ENCODE measurements around the gene RASD1. TPM values are rescaled to one million over a fixed set of nuclear protein-coding genes. Genes with fewer than 3 reads are reported as not detected.

The RASD1 gene
- total RNA-seq, 4 donors from 2014 or later: 23.5 to 83.8 (median 61.3) TPM

DNA sequence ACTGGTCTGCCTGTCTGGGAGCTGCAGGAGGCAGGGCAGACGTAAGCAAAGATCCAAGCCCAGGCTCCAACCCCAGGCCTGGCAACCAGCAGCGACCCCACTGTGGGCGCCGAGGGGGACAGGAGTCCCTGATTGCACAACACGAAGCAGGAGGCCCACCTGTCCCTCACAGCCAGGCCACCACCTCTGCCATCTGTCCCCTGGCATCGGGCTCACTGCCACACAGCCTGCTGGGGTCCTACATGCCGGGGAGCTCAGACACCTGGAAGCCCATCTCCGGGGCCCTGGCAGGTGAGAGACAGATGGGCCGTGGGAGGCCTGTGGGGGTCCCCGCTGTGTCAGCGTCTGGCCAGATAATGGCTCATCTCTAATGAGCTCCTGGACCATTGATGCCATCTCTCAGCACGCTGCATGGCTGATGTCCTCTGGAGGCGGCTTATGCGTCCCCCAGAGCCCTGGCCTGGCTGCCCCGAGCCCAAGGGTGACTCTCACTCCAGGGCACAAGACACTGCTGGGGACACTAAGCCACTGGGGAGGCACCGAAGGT, 11.3 kb upstream of the RASD1 start:
- no peak for DNase-seq
- Histone ChIP-seq H3K4me1 (peaks cover 0 to 12% (median 7%) of the 10 kb centered on the region in 4 donors), H3K27ac (no peak overlapping the region), H3K4me3 (no peak overlapping the region), H3K36me3 (no peaks in the 10 kb centered on the region), H3K27me3 (no peaks in the 10 kb centered on the region), H3K9me3 (no peaks in the 10 kb centered on the region)
- in situ Hi-C loops (cut with MboI; ENCODE audit: low pct_ligation_motif_present in 1 of 4, low pct_unique_long_range_greater_than_20kb in 1 of 4, low sequenced_read_pairs in 3 of 4) (loop anchor here in 2 of 4 donors (10.0 kb wide), 2 partner anchors 137 to 153 kb away; no protein-coding TSS in a partner anchor), intact Hi-C loops (cut with DNase I; ENCODE audit: low total_unique reads) (no loop called here)
- WGBS, 2 donors (ENCODE audit: low coverage in 1 of 2): 76 to 85% methylated on average over 5 to 16 of the region's 16 CpGs
- TF ChIP-seq EP300 (IDR thresholded peaks at IDR 0.05; ENCODE audit: low read depth) (no peak), POLR2A (IDR thresholded peaks at IDR 0.05) (no peak), POLR2AphosphoS5 (IDR thresholded peaks at IDR 0.05) (no peak)
- TF ChIP-seq, protein P1, sequence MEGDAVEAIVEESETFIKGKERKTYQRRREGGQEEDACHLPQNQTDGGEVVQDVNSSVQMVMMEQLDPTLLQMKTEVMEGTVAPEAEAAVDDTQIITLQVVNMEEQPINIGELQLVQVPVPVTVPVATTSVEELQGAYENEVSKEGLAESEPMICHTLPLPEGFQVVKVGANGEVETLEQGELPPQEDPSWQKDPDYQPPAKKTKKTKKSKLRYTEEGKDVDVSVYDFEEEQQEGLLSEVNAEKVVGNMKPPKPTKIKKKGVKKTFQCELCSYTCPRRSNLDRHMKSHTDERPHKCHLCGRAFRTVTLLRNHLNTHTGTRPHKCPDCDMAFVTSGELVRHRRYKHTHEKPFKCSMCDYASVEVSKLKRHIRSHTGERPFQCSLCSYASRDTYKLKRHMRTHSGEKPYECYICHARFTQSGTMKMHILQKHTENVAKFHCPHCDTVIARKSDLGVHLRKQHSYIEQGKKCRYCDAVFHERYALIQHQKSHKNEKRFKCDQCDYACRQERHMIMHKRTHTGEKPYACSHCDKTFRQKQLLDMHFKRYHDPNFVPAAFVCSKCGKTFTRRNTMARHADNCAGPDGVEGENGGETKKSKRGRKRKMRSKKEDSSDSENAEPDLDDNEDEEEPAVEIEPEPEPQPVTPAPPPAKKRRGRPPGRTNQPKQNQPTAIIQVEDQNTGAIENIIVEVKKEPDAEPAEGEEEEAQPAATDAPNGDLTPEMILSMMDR (IDR thresholded peaks at IDR 0.05): no peak

DNA sequence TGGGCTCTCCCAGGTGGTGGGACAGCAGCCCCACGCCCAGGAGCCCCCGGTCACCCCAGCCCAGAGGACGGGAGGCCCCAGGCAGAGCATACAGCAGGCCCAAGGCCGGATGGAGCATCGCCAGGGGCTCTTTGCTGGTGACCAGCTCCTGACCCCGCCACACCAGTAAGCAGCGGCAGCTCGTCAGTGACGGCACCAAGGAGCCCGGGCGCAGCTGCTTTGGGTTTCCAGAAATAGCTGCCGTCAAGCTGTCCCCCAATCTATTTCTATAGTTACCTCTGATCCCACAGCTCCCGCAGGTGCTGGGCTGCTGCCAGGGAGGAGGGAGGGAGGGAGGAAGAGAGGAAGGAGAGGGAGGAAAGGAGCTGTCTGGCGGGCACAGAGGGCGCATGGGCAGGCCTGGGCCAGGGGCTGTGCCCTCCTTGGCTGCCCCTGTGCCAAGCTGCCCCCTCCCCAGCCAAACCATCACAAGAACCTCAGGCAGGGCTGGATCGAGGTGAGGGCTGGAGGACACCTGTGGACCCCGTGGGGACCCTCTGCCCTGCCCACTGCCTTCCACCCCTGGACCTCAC, 10.8 kb upstream of the RASD1 start:
- no peaks in the 10 kb centered on the region for H3K27me3 ChIP-seq
- intact Hi-C loops (cut with DNase I; ENCODE audit: low total_unique reads): no loop called here
- no peak overlapping the region for H3K4me3 ChIP-seq
- H3K36me3 ChIP-seq: no peaks in the 10 kb centered on the region
- DNase-seq: no peak
- H3K27ac ChIP-seq: peak overlapping the region in 1 of 4 donors; percentile 35
- in situ Hi-C loops (cut with MboI; ENCODE audit: low pct_ligation_motif_present in 1 of 4, low pct_unique_long_range_greater_than_20kb in 1 of 4, low sequenced_read_pairs in 3 of 4): loop anchor here in 2 of 4 donors (10.0 kb wide), 2 partner anchors 138 to 152 kb away; no protein-coding TSS in a partner anchor
- 52% methylated on average over 4 of the region's 17 CpGs; no CpG with 5 or more reads in 1 of the 2 donors for WGBS, 2 donors (ENCODE audit: low coverage in 1 of 2)
- H3K4me1 ChIP-seq: peaks cover 0 to 12% (median 7%) of the 10 kb centered on the region in 4 donors
- TF ChIP-seq POLR2AphosphoS5 (IDR thresholded peaks at IDR 0.05): no peak
- TF ChIP-seq EP300 (IDR thresholded peaks at IDR 0.05; ENCODE audit: low read depth): no peak
- TF ChIP-seq, protein P1 (IDR thresholded peaks at IDR 0.05): no peak
- TF ChIP-seq POLR2A (IDR thresholded peaks at IDR 0.05): no peak
- H3K9me3 ChIP-seq: no peaks in the 10 kb centered on the region

DNA sequence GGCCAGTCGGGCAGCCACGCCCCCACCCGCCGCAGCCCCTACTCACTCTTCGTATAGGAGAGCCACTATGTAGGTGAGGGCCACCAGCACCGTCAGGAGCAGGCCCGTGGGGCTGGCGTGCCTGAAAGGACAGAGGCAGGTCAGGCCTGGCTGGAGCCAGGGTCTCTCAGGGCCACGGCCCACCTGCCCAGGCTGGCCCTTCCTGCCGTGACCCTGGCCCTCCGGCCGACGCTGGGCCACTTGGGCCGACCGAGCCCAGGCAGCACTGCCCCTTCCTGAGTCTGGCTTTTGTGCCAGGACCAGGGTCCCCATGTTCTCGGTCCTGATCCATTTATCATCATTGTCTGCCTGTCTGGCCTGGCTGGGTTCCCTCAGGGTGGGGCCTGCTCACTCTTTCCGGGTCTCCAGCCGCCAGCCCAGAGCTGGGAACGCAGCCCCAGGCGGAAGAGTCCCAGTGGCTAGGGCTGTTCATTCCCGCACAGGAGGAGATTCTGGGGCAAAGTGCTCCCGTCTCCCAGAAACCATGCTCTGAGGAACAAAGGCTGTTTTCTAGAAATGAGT, 10.1 kb upstream of the RASD1 start:
- no peak overlapping the region for H3K4me3 ChIP-seq
- no peak for TF ChIP-seq POLR2AphosphoS5 (IDR thresholded peaks at IDR 0.05)
- TF ChIP-seq, protein P1 (IDR thresholded peaks at IDR 0.05): no peak
- TF ChIP-seq POLR2A (IDR thresholded peaks at IDR 0.05): no peak
- TF ChIP-seq EP300 (IDR thresholded peaks at IDR 0.05; ENCODE audit: low read depth): no peak
- H3K27me3 ChIP-seq: no peaks in the 10 kb centered on the region
- no peaks in the 10 kb centered on the region for H3K36me3 ChIP-seq
- H3K4me1 ChIP-seq: peaks cover 0 to 12% (median 7%) of the 10 kb centered on the region in 4 donors
- in situ Hi-C loops (cut with MboI; ENCODE audit: low pct_ligation_motif_present in 1 of 4, low pct_unique_long_range_greater_than_20kb in 1 of 4, low sequenced_read_pairs in 3 of 4) (loop anchor here in 2 of 4 donors (10.0 kb wide), 2 partner anchors 139 to 151 kb away; no protein-coding TSS in a partner anchor), intact Hi-C loops (cut with DNase I; ENCODE audit: low total_unique reads) (no loop called here)
- peak overlapping the region in 1 of 4 donors; percentile 35 for H3K27ac ChIP-seq
- WGBS, 2 donors (ENCODE audit: low coverage in 1 of 2): 69% methylated on average over 17 of the region's 22 CpGs; no CpG with 5 or more reads in 1 of the 2 donors
- H3K9me3 ChIP-seq: no peaks in the 10 kb centered on the region
- DNase-seq: peak; percentile 39

DNA sequence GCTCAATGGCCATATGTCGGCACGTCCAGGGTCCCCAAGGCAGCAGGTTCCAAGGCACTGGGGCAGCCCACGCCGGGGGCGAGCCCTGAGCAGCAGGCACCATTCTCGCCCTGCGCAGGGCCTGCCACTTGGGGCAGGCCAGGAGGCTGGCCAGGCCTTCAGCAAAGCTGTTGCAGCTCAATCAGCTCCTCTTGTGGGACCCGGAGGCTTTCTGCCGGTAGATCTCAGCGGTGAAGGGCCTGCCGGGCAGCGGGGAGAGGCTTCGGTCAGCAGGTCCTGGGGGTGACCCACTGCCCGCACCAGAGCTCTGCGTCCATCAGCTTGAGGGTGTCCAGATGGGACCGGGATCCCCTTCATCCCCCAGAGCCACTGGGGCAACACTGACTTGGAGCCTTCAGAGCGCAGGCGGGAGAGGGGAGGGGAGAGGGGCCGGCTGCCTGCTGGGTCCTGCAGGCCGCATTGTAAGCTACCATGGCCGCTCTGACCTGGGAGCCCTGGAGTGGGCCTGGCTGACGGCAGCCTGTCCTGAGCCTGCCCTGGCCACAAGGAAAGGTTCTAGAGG, 9.5 kb upstream of the RASD1 start:
- 86% methylated on average over 22 of the region's 22 CpGs; no CpG with 5 or more reads in 1 of the 2 donors for WGBS, 2 donors (ENCODE audit: low coverage in 1 of 2)
- DNase-seq: no peak
- H3K4me1 ChIP-seq: peaks cover 0 to 12% (median 7%) of the 10 kb centered on the region in 4 donors
- H3K27ac ChIP-seq: no peak overlapping the region
- intact Hi-C loops (cut with DNase I; ENCODE audit: low total_unique reads) (no loop called here), in situ Hi-C loops (cut with MboI; ENCODE audit: low pct_ligation_motif_present in 1 of 4, low pct_unique_long_range_greater_than_20kb in 1 of 4, low sequenced_read_pairs in 3 of 4) (loop anchor here in 2 of 4 donors (10.0 kb wide), 2 partner anchors 139 to 151 kb away; no protein-coding TSS in a partner anchor)
- H3K36me3 ChIP-seq: no peaks in the 10 kb centered on the region
- H3K9me3 ChIP-seq: no peaks in the 10 kb centered on the region
- TF ChIP-seq POLR2A (IDR thresholded peaks at IDR 0.05): no peak
- TF ChIP-seq, protein P1 (IDR thresholded peaks at IDR 0.05): no peak
- TF ChIP-seq EP300 (IDR thresholded peaks at IDR 0.05; ENCODE audit: low read depth): no peak
- TF ChIP-seq POLR2AphosphoS5 (IDR thresholded peaks at IDR 0.05): no peak
- H3K4me3 ChIP-seq: no peak overlapping the region
- H3K27me3 ChIP-seq: no peaks in the 10 kb centered on the region

Measured in transverse colon (tissue), 4 donors.